ENCODE measurements around the gene CACNB4.
A peak's percentile ranks its signal among the peaks of the same experiment; 100 is the strongest.

GRCh38 chr2:152054593-152054992 is 44.3 kb downstream of the CACNB4 start:
- TF ChIP-seq CTCF (conservative IDR thresholded peaks at IDR 0.05; ENCODE audit: low read depth, low read length) (peak; percentile 21; the same call in 1 of the 2 replicates), EZH2phosphoT487 (IDR thresholded peaks at IDR 0.05; ENCODE audit: borderline replicate concordance, low read length) (no peak), EZH2 (IDR thresholded peaks at IDR 0.05; ENCODE audit: low read length, unreplicated experiment) (no peak)

Measured in PC-3 (cell line).